K562 (cell line): ENCODE results near the gene RARRES1. TPM values are rescaled to one million over a fixed set of nuclear protein-coding genes. Genes with fewer than 3 reads are reported as not detected.

Experiments used
- ATAC-seq: fragments of 200-7000 bp; cut with Tn5 transposase; 3 replicates; pipeline ENCODE4 v1.9.1; 2020; ENCODE audit warnings: moderate library complexity
- BruUV-seq: library from RNA; stranded (reverse); fragments of 400-500 nt; replicated peaks from 2 replicates; lab custom pipeline; 2021; lab: Mats Ljungman, UMichigan
- CTCF ChIA-PET: fragments of 300-600 bp; formaldehyde crosslinking; extraction: SDS; loops from one replicate; lab custom pipeline; 2021; ENCODE audit warnings: low intra/inter-chr PET ratio; lab: Yijun Ruan, JAX
- POLR2A ChIA-PET: fragments of 300-600, 350-650 bp; sonication (Branson Sonifier 250); formaldehyde crosslinking; extraction: SDS; loops from one replicate; lab custom pipeline; 2021; ENCODE audit warnings: antibody characterized with exemption, inconsistent platforms; lab: Yijun Ruan, JAX
- DNase-seq, 4 experiments: peaks; one replicate each; pipeline versions ENCODE4 v3.0.0 to v3.0.0-alpha.2; 2011 to 2018; ENCODE audit warnings: low spot score in 3 of 4, mixed read lengths in 3 of 4; ENCODE audit errors: extremely low read depth in 1 of 4
- FAIRE-seq: peaks from 2 replicates; lab custom pipeline; 2011; peaks lifted over from hg19 to GRCh38; lab: Jason Lieb, UNC
- H2AFZ ChIP-seq: 2 replicates; pipeline ENCODE4 v1.6.0; 2011; ENCODE audit warnings: low read depth, low read length, control low read depth, inconsistent platforms
- H3K27ac ChIP-seq: fragments of 200-600 bp; 3 replicates; pipeline ENCODE4 v1.8.0; 2011; ENCODE audit warnings: low read depth, mild to moderate bottlenecking, control low read depth, inconsistent platforms, low read length, moderate library complexity, mixed read lengths; ENCODE audit errors: extremely low read depth
- H3K27me3 ChIP-seq, 2 experiments: fragments of 300-600 bp in 1 of 2; 2 replicates in 1 of 2; 3 replicates in 1 of 2; pipeline versions ENCODE4 v1.6.0 to v1.8.0; 2011; ENCODE audit warnings: inconsistent platforms in 2 of 2, low read length in 2 of 2, mild to moderate bottlenecking in 1 of 2, mixed read lengths in 1 of 2, moderate library complexity in 1 of 2; ENCODE audit not compliant: control insufficient read depth in 2 of 2, insufficient read depth in 2 of 2
- H3K36me3 ChIP-seq: fragments of 300-600 bp; 3 replicates; pipeline ENCODE4 v1.8.0; 2011; ENCODE audit warnings: mild to moderate bottlenecking, low read length, inconsistent platforms; ENCODE audit not compliant: control insufficient read depth, insufficient read depth
- H3K4me1 ChIP-seq, 2 experiments: fragments of 200-600 bp in 1 of 2; replicated peaks in 1 of 2; 2 replicates in 1 of 2; 3 replicates in 1 of 2; pipeline versions ENCODE4 v1.5.1 to v1.8.0; 2011; ENCODE audit warnings: inconsistent platforms in 2 of 2, low read length in 2 of 2, mild to moderate bottlenecking in 1 of 2, mixed read lengths in 1 of 2, moderate library complexity in 1 of 2; ENCODE audit not compliant: control insufficient read depth in 2 of 2, insufficient read depth in 2 of 2
- H3K4me2 ChIP-seq: 2 replicates; pipeline ENCODE4 v1.6.1; 2011; ENCODE audit warnings: low read length, control low read depth, inconsistent platforms, mixed read lengths; ENCODE audit not compliant: insufficient read depth
- H3K4me3 ChIP-seq: fragments of 200-600 bp; sonication (generic), shearing (Covaris generic); 2 replicates; pipeline ENCODE4 v1.5.1; 2016; ENCODE audit warnings: control low read depth, inconsistent platforms
- H3K79me2 ChIP-seq: fragments of 200-600 bp; 3 replicates; pipeline ENCODE4 v1.8.0; 2011; ENCODE audit warnings: low read length, inconsistent platforms; ENCODE audit not compliant: control insufficient read depth, insufficient read depth
- H3K9ac ChIP-seq, 2 experiments: 2 replicates each; pipeline versions ENCODE4 v1.6.0 to v1.6.1; 2011; ENCODE audit warnings: low read depth in 2 of 2, low read length in 2 of 2, control low read depth in 1 of 2, inconsistent platforms in 1 of 2, mild to moderate bottlenecking in 1 of 2, mixed read lengths in 1 of 2; ENCODE audit not compliant: insufficient read depth in 1 of 2
- H3K9me1 ChIP-seq: one replicate; pipeline ENCODE4 v1.6.0; 2011; ENCODE audit warnings: inconsistent platforms, mild to moderate bottlenecking, low read length, moderate library complexity; ENCODE audit not compliant: control insufficient read depth, insufficient read depth
- H3K9me3 ChIP-seq: replicated peaks from 2 replicates; pipeline ENCODE4 v1.5.1; 2011; ENCODE audit warnings: low read depth, low read length, inconsistent platforms; ENCODE audit not compliant: control insufficient read depth, insufficient read depth
- H4K20me1 ChIP-seq: replicated peaks from 2 replicates; pipeline ENCODE4 v1.6.1; 2011; ENCODE audit warnings: low read length, inconsistent platforms, mixed read lengths; ENCODE audit not compliant: control insufficient read depth, insufficient read depth
- CBX2 ChIP-seq: fragments of 200-600 bp; sonication (generic); IDR thresholded peaks from one replicate; pipeline ENCODE4 v1.6.1; 2012; ENCODE audit warnings: mild to moderate bottlenecking, low read length, inconsistent platforms; ENCODE audit not compliant: insufficient read depth, poor library complexity, severe bottlenecking
- ETV6 ChIP-seq, 3 experiments: fragments of 150-350 bp in 1 of 3; sonication (generic) in 1 of 3; formaldehyde crosslinking in 1 of 3; IDR thresholded peaks; 2 replicates each; pipeline versions ENCODE4 v1.6.1 to v1.8.0; 2014 to 2022; ENCODE audit warnings: borderline replicate concordance in 2 of 3, low read depth in 2 of 3, antibody characterized with exemption in 1 of 3, low read length in 1 of 3, mild to moderate bottlenecking in 1 of 3, missing genetic modification reagents in 1 of 3
- HMG20B ChIP-seq: fragments of 250-450 bp; sonication (Bioruptor Pico); IDR thresholded peaks from 2 replicates; pipeline ENCODE4 v1.5.0; 2021; ENCODE audit warnings: mild to moderate bottlenecking
- NCOA4 ChIP-seq: fragments of 450-650 bp; IDR thresholded peaks from 2 replicates; pipeline ENCODE4 v1.6.1; 2018; ENCODE audit warnings: mild to moderate bottlenecking; ENCODE audit not compliant: partially characterized antibody
- PHB2 ChIP-seq: fragments of 450-650 bp; IDR thresholded peaks from 2 replicates; pipeline ENCODE4 v1.6.1; 2017; ENCODE audit warnings: low read depth
- ZBTB17 ChIP-seq: fragments of 450-650 bp; formaldehyde crosslinking; IDR thresholded peaks from 2 replicates; pipeline ENCODE4 v1.4.0; 2020; ENCODE audit warnings: mild to moderate bottlenecking
- ZNF717 ChIP-seq: fragments of 250-450 bp; sonication (Bioruptor Pico); IDR thresholded peaks from 2 replicates; pipeline ENCODE4 v1.5.0; 2021
- WGBS: fragments of 100-300 bp; shearing (Covaris generic); methylation state at CpG from one replicate; pipeline ENCODE4 v1.1.6; 2016; ENCODE audit warnings: low coverage, mixed read lengths; ENCODE audit not compliant: insufficient coverage; ENCODE audit errors: missing lambda C conversion rate; 5-methylcytosine and 5-hydroxymethylcytosine counted together
- in situ Hi-C: fragments of 300-500 bp; cut with MboI; formaldehyde crosslinking; loops from 4 replicates; pipeline ENCODE4 v1.15.0; 2018; ENCODE audit warnings: inconsistent platforms, mixed read lengths
- intact Hi-C: fragments of 100-400 bp; cut with micrococcal nuclease; formaldehyde crosslinking; loops from 2 replicates; pipeline ENCODE4 v1.14.2; 2022
- polyA plus RNA-seq, 8 experiments: library from polyadenylated mRNA; depleted of rRNA in 4 of 8; stranded (reverse) in 5 of 8; unstranded in 3 of 8; fragments of >200 nt; fragmentation: Nextera tagmentation in 2 of 8; fragmentation: Illumina TruSeq in 1 of 8; extraction: Ambion mirVana in 2 of 8; extraction: Trizol in 1 of 8; gene quantifications; 2 replicates each; pipeline versions ENCODE4 v1.2.1 to v1.2.3, GENCODE V29; 2011 to 2014; ENCODE audit warnings: inconsistent platforms in 1 of 8, missing spikeins in 1 of 8
- total RNA-seq, 7 experiments: library from RNA; depleted of rRNA in 6 of 7; stranded (reverse); fragments of >200 nt in 6 of 7; fragmentation: Illumina TruSeq in 2 of 7; extraction: Trizol in 2 of 7; gene quantifications; 2 replicates each; pipeline versions ENCODE4 v1.2.1 to v1.2.3, GENCODE V29; 2011 to 2021; ENCODE audit warnings: low replicate concordance in 1 of 7

RARRES1 gene
- total and polyA plus RNA-seq, 9 of the 15 experiments (the other 6 are each of a cell fraction or from before 2014, with no cell fraction given), result not detected

DNA sequence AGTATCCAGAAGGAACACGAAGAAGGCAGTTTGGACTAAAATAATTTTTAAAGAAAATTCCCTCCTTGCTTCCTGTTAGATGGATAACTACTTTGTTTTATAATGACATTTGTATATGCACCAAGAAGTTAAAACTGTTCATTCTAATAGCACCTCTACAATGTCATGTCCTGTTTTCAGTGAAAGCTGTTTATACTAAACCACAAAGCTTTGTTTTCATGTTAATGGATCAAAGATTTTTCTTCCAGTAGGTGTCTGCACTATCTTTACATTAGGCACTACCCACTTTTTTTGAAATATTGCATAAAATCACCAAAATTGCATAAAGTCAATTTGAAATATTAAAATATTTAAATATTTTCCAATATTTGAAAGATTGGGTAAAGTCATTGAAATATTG, 10.1 kb downstream of the RARRES1 start (continued):
- no peak for TF ChIP-seq HMG20B (CRISPR knock-in tag)
- TF ChIP-seq ZNF717 (CRISPR knock-in tag), result no peak
- TF ChIP-seq NCOA4, result no peak

GRCh38 chr3:158718490-158719170, 13.6 kb downstream of the RARRES1 start:
- no peak overlapping the region for H2AFZ ChIP-seq
- no peaks in the 10 kb centered on the region for H3K9me3 ChIP-seq
- FAIRE-seq, result no peak
- no peak overlapping the region for H3K4me2 ChIP-seq
- 91% methylated on average over 5 of the region's 5 CpGs for WGBS
- H3K9ac ChIP-seq, result no peak overlapping the region
- H4K20me1 ChIP-seq, result no peaks in the 10 kb centered on the region
- DNase-seq, result no peak
- in situ Hi-C loops, result no loop called here
- H3K9me1 ChIP-seq, result no peaks in the 10 kb centered on the region
- H3K27me3 ChIP-seq, result no peaks in the 10 kb centered on the region
- CTCF ChIA-PET, result interaction anchor here (0.6 kb wide), 1 partner anchor 9 kb away, joined by 4 read pairs; no protein-coding TSS in a partner anchor
- POLR2A ChIA-PET, result interaction anchor here (0.6 to 0.7 kb wide), 2 partner anchors 10 to 612 kb away, joined by 3 read pairs; no protein-coding TSS in a partner anchor
- H3K79me2 ChIP-seq, result no peaks in the 10 kb centered on the region; the same call in 2 of the 3 replicates
- ATAC-seq, result no peak
- TF ChIP-seq ZBTB17 (no peak), PHB2 (no peak), CBX2 (no peak), ETV6 (IDR thresholded peaks at IDR 0.05; ENCODE audit: borderline replicate concordance in 1 of 2, low read depth in 2 of 2, low read length in 1 of 2) (no peak), ETV6 (CRISPR knock-in tag; IDR thresholded peaks at IDR 0.05; ENCODE audit: borderline replicate concordance) (no peak)
- peaks cover 16 to 21% of the 10 kb centered on the region in 2 experiments; a peak in 4 of 5 replicates for H3K4me1 ChIP-seq
- no peak overlapping the region for H3K27ac ChIP-seq
- intact Hi-C loops, result no loop called here
- peaks cover 24% of the 10 kb centered on the region for H3K36me3 ChIP-seq
- H3K4me3 ChIP-seq, result no peak overlapping the region
- no TSS peak for BruUV-seq
